Measurements from ENCODE around the gene ARPIN. TPM values are rescaled to one million over a fixed set of nuclear protein-coding genes. Genes with fewer than 3 reads are reported as not detected.
"Not testable (repeated sequence)": the region's sequence is repeated elsewhere in the genome, so short reads cannot be mapped to it uniquely, and the experiment has no call there.

ARPIN gene
- total RNA-seq, 1 donor from 2014 or later, result 9.0 TPM

GRCh38 chr15:89860891-89861290 is 51.9 kb downstream of the ARPIN start:
- Mint-ChIP-seq H3K36me3 (ENCODE audit: unreplicated experiment) (peaks cover 4% of the 10 kb centered on the region), H3K27me3 (ENCODE audit: unreplicated experiment) (peaks cover 4% of the 10 kb centered on the region), H3K27ac (ENCODE audit: unreplicated experiment) (no peak overlapping the region), H3K9me3 (ENCODE audit: unreplicated experiment) (peaks cover 6% of the 10 kb centered on the region), H3K4me3 (ENCODE audit: unreplicated experiment) (peak overlapping the region; percentile 36), H3K4me1 (ENCODE audit: low read depth, unreplicated experiment) (peaks cover 13% of the 10 kb centered on the region)
- TF ChIP-seq, protein P1, sequence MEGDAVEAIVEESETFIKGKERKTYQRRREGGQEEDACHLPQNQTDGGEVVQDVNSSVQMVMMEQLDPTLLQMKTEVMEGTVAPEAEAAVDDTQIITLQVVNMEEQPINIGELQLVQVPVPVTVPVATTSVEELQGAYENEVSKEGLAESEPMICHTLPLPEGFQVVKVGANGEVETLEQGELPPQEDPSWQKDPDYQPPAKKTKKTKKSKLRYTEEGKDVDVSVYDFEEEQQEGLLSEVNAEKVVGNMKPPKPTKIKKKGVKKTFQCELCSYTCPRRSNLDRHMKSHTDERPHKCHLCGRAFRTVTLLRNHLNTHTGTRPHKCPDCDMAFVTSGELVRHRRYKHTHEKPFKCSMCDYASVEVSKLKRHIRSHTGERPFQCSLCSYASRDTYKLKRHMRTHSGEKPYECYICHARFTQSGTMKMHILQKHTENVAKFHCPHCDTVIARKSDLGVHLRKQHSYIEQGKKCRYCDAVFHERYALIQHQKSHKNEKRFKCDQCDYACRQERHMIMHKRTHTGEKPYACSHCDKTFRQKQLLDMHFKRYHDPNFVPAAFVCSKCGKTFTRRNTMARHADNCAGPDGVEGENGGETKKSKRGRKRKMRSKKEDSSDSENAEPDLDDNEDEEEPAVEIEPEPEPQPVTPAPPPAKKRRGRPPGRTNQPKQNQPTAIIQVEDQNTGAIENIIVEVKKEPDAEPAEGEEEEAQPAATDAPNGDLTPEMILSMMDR (IDR thresholded peaks at IDR 0.05; ENCODE audit: partially characterized antibody, unreplicated experiment), result no peak
- no peak for DNase-seq

- DNase-seq, result no peak
- Mint-ChIP-seq H3K4me1 (ENCODE audit: low read depth, unreplicated experiment) (peaks cover 13% of the 10 kb centered on the region), H3K27me3 (ENCODE audit: unreplicated experiment) (peaks cover 2% of the 10 kb centered on the region), H3K4me3 (ENCODE audit: unreplicated experiment) (peak overlapping the region; percentile 36), H3K27ac (ENCODE audit: unreplicated experiment) (peak overlapping the region; percentile 64), H3K9me3 (ENCODE audit: unreplicated experiment) (peaks cover 7% of the 10 kb centered on the region), H3K36me3 (ENCODE audit: unreplicated experiment) (no peaks in the 10 kb centered on the region)
- TF ChIP-seq, protein P1 (IDR thresholded peaks at IDR 0.05; ENCODE audit: partially characterized antibody, unreplicated experiment), result no peak
These were observed 52.3 kb downstream of the ARPIN start for GRCh38 chr15:89860431-89860830.

- H3K27ac Mint-ChIP-seq (ENCODE audit: unreplicated experiment), result no peak overlapping the region
- H3K27me3 Mint-ChIP-seq (ENCODE audit: unreplicated experiment), result no peaks in the 10 kb centered on the region
- peaks cover 13% of the 10 kb centered on the region for H3K4me1 Mint-ChIP-seq (ENCODE audit: low read depth, unreplicated experiment)
- H3K4me3 Mint-ChIP-seq (ENCODE audit: unreplicated experiment), result no peak overlapping the region
- peaks cover 7% of the 10 kb centered on the region for H3K9me3 Mint-ChIP-seq (ENCODE audit: unreplicated experiment)
- DNase-seq, result no peak
- H3K36me3 Mint-ChIP-seq (ENCODE audit: unreplicated experiment), result no peaks in the 10 kb centered on the region
- TF ChIP-seq, protein P1 (IDR thresholded peaks at IDR 0.05; ENCODE audit: partially characterized antibody, unreplicated experiment), result no peak
These were observed 53.9 kb downstream of the ARPIN start for GRCh38 chr15:89858661-89859458.

DNA sequence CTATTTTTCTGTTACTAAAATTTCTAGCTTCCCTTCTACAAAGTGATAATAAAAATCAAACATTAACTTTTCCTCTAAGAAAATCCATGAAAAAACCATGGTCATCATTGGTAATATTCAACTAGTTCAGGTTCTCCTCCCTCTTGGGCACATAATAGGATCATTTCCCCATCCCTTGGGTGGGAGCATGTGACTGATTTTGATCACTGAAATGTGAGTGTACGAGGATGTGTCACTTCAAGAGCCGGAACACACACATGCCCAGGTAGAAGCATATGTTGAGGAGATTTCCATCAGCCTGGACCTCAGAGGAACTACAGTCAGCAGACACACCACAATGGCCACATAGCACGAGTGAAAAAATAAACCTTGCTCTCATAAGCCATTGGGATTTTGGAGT is 55.1 kb downstream of the ARPIN start:
- TF ChIP-seq, protein P1 (IDR thresholded peaks at IDR 0.05; ENCODE audit: partially characterized antibody, unreplicated experiment), result no peak
- H3K36me3 Mint-ChIP-seq (ENCODE audit: unreplicated experiment), result peaks cover 8% of the 10 kb centered on the region
- H3K4me3 Mint-ChIP-seq (ENCODE audit: unreplicated experiment), result no peak overlapping the region
- no peak overlapping the region for H3K27ac Mint-ChIP-seq (ENCODE audit: unreplicated experiment)
- peaks cover 13% of the 10 kb centered on the region for H3K4me1 Mint-ChIP-seq (ENCODE audit: low read depth, unreplicated experiment)
- H3K9me3 Mint-ChIP-seq (ENCODE audit: unreplicated experiment), result peaks cover 11% of the 10 kb centered on the region
- DNase-seq, result no peak
- peaks cover 2% of the 10 kb centered on the region for H3K27me3 Mint-ChIP-seq (ENCODE audit: unreplicated experiment)

DNA sequence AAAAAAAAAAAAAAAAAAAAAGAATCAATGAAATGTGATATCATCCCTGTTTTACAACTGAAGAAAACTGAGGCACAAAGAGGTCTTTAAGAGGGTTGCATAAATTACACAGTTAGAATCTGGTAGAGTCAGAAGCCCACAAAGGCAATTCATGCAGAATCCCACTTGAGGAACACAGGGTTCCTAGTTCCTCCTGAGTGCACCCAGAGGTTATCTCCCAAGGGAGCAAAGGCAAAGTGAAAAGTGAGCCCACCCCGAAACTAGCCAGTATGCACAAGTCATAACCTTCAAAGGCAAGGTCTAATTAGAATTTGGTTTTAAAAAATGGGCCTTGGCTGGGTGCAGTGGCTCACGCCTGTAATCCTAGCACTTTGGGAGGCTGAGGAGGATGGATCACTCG is 56.8 kb downstream of the ARPIN start:
- peaks cover 10% of the 10 kb centered on the region for H3K4me1 Mint-ChIP-seq (ENCODE audit: low read depth, unreplicated experiment)
- peaks cover 16% of the 10 kb centered on the region for H3K36me3 Mint-ChIP-seq (ENCODE audit: unreplicated experiment)
- no peak for DNase-seq
- no peak overlapping the region for H3K27ac Mint-ChIP-seq (ENCODE audit: unreplicated experiment)
- H3K27me3 Mint-ChIP-seq (ENCODE audit: unreplicated experiment), result peaks cover 2% of the 10 kb centered on the region
- H3K4me3 Mint-ChIP-seq (ENCODE audit: unreplicated experiment), result no peak overlapping the region
- TF ChIP-seq, protein P1 (IDR thresholded peaks at IDR 0.05; ENCODE audit: partially characterized antibody, unreplicated experiment), result no peak
- H3K9me3 Mint-ChIP-seq (ENCODE audit: unreplicated experiment), result peaks cover 12% of the 10 kb centered on the region

DNA sequence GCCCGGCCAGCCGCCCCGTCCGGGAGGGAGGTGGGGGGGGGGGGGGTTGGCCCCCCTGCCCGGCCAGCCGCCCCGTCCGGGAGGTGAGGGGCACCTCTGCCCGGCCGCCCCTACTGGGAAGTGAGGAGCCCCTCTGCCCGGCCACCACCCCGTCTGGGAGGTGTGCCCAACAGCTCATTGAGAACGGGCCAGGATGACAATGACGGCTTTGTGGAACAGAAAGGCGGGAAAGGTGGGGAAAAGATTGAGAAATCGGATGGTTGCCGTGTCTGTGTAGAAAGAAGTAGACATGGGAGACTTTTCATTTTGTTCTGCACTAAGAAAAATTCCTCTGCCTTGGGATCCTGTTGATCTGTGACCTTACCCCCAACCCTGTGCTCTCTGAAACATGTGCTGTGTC is 57.9 kb downstream of the ARPIN start:
- not testable (repeated sequence) for H3K4me1 Mint-ChIP-seq (ENCODE audit: low read depth, unreplicated experiment); H3K27me3 Mint-ChIP-seq (ENCODE audit: unreplicated experiment); DNase-seq; H3K9me3 Mint-ChIP-seq (ENCODE audit: unreplicated experiment); H3K27ac Mint-ChIP-seq (ENCODE audit: unreplicated experiment); H3K4me3 Mint-ChIP-seq (ENCODE audit: unreplicated experiment)
- H3K36me3 Mint-ChIP-seq (ENCODE audit: unreplicated experiment), result peaks cover 16% of the 10 kb centered on the region

All from glutamatergic neuron (in vitro differentiated cells).